K562 (cell line): Measurements from ENCODE around the gene PHF12. TPM values are rescaled to one million over a fixed set of nuclear protein-coding genes. Genes with fewer than 3 reads are reported as not detected.

ENCODE experiments used
- BRF2 ChIP-seq: IDR thresholded peaks from 3 replicates; pipeline ENCODE4 v1.6.1; 2011; ENCODE audit warnings: borderline replicate concordance, mild to moderate bottlenecking; ENCODE audit not compliant: insufficient read length, insufficient read depth
- CHD7 ChIP-seq: fragments of 200-600 bp; sonication (generic); IDR thresholded peaks from one replicate; pipeline ENCODE4 v1.6.1; 2012; ENCODE audit warnings: mild to moderate bottlenecking, low read depth, low read length, inconsistent platforms
- FOXP1 ChIP-seq: sonication (generic); formaldehyde crosslinking; IDR thresholded peaks from 2 replicates; pipeline ENCODE4 v1.8.0; 2022; ENCODE audit warnings: mild to moderate bottlenecking, missing genetic modification reagents
- GTF2B ChIP-seq: IDR thresholded peaks from 2 replicates; pipeline ENCODE4 v1.6.1; 2011; ENCODE audit not compliant: insufficient read length; ENCODE audit errors: extremely low read depth
- NBN ChIP-seq: fragments of 450-650 bp; IDR thresholded peaks from 2 replicates; pipeline ENCODE4 v1.6.1; 2016; ENCODE audit warnings: low read depth, mild to moderate bottlenecking
- PHB2 ChIP-seq: fragments of 450-650 bp; IDR thresholded peaks from 2 replicates; pipeline ENCODE4 v1.6.1; 2017; ENCODE audit warnings: low read depth
- PHF20 ChIP-seq: fragments of 450-650 bp; IDR thresholded peaks from 2 replicates; pipeline ENCODE4 v1.6.1; 2018; ENCODE audit not compliant: partially characterized antibody
- POLR2AphosphoS2 ChIP-seq: IDR thresholded peaks from 2 replicates; pipeline ENCODE4 v1.6.1; 2012; ENCODE audit warnings: low read length, improper control_type of control experiment
- POLR2H ChIP-seq: IDR thresholded peaks from 2 replicates; pipeline ENCODE4 v1.6.1; 2016; ENCODE audit warnings: missing genetic modification characterization, low read depth, mild to moderate bottlenecking, control low read depth, missing compliant biosample characterization, moderate library complexity
- RBM39 ChIP-seq: fragments of 200-400 bp; formaldehyde crosslinking; optimal IDR thresholded peaks from 2 replicates; pipeline ENCODE3; 2018; ENCODE audit warnings: low read depth, low read length
- SIN3A ChIP-seq, 2 experiments: fragments of 150-350 bp in 1 of 2; IDR thresholded peaks; 2 replicates each; pipeline ENCODE4 v1.6.1; 2011 to 2016; ENCODE audit warnings: borderline replicate concordance in 2 of 2, low read depth in 2 of 2, low read length in 2 of 2, mild to moderate bottlenecking in 2 of 2, moderate library complexity in 2 of 2; ENCODE audit not compliant: control insufficient read depth in 1 of 2
- SMAD4 ChIP-seq: fragments of 250-450 bp; sonication (Bioruptor Pico); conservative IDR thresholded peaks from 2 replicates; pipeline ENCODE4 v1.8.0; 2021; ENCODE audit warnings: inconsistent platforms, mild to moderate bottlenecking, moderate library complexity
- SRSF7 ChIP-seq: fragments of 200-400 bp; formaldehyde crosslinking; optimal IDR thresholded peaks from 2 replicates; pipeline ENCODE3; 2017; ENCODE audit warnings: mild to moderate bottlenecking, low read depth, low read length
- polyA plus RNA-seq, 8 experiments: library from polyadenylated mRNA; depleted of rRNA in 4 of 8; stranded (reverse) in 5 of 8; unstranded in 3 of 8; fragments of >200 nt; fragmentation: Nextera tagmentation in 2 of 8; fragmentation: Illumina TruSeq in 1 of 8; extraction: Ambion mirVana in 2 of 8; extraction: Trizol in 1 of 8; gene quantifications; 2 replicates each; pipeline versions ENCODE4 v1.2.1 to v1.2.3, GENCODE V29; 2011 to 2014; ENCODE audit warnings: inconsistent platforms in 1 of 8, missing spikeins in 1 of 8
- total RNA-seq, 7 experiments: library from RNA; depleted of rRNA in 6 of 7; stranded (reverse); fragments of >200 nt in 6 of 7; fragmentation: Illumina TruSeq in 2 of 7; extraction: Trizol in 2 of 7; gene quantifications; 2 replicates each; pipeline versions ENCODE4 v1.2.1 to v1.2.3, GENCODE V29; 2011 to 2021; ENCODE audit warnings: low replicate concordance in 1 of 7

The PHF12 gene
- total and polyA plus RNA-seq, 9 of the 15 experiments (the other 6 are each of a cell fraction or from before 2014, with no cell fraction given) = 0.82 to 31.3 (median 13.5) TPM

- TF ChIP-seq BRF2 (no peak), PHF20 (peak; percentile 27), POLR2AphosphoS2 (no peak), CHD7 (no peak), GTF2B (no peak), POLR2H (no peak), PHB2 (no peak; the same call in 1 of the 2 replicates), NBN (no peak; the same call in 1 of the 2 replicates), SIN3A (IDR thresholded peaks at IDR 0.05; ENCODE audit: borderline replicate concordance in 2 of 2, control insufficient read depth in 1 of 2, low read depth in 2 of 2, low read length in 2 of 2) (peak; percentile 90 to 96; a peak in 3 of 4 replicates), FOXP1 (CRISPR knock-in tag) (peak; percentile 82; the same call in 1 of the 2 replicates), RBM39 (no peak), SRSF7 (no peak), SMAD4 (CRISPR knock-in tag) (peak; percentile 94)
Observed at GRCh38 chr17:28902819-28903545, 48.3 kb downstream of the PHF12 start, which contains the start of gene DHRS13 (continued).
